DMS53 treated with DMSO at 0.1 percent for 48 hours (cell line): ENCODE data around the gene SETDB2.
A peak's percentile ranks its signal among the peaks of the same experiment; 100 is the strongest.

Experiments used
- DNase-seq: peaks from one replicate; lab custom pipeline; 2025; ENCODE audit not compliant: unreplicated experiment; lab: John Stamatoyannopoulos, UW

The SETDB2 gene, protein sequence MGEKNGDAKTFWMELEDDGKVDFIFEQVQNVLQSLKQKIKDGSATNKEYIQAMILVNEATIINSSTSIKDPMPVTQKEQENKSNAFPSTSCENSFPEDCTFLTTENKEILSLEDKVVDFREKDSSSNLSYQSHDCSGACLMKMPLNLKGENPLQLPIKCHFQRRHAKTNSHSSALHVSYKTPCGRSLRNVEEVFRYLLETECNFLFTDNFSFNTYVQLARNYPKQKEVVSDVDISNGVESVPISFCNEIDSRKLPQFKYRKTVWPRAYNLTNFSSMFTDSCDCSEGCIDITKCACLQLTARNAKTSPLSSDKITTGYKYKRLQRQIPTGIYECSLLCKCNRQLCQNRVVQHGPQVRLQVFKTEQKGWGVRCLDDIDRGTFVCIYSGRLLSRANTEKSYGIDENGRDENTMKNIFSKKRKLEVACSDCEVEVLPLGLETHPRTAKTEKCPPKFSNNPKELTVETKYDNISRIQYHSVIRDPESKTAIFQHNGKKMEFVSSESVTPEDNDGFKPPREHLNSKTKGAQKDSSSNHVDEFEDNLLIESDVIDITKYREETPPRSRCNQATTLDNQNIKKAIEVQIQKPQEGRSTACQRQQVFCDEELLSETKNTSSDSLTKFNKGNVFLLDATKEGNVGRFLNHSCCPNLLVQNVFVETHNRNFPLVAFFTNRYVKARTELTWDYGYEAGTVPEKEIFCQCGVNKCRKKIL

DNA sequence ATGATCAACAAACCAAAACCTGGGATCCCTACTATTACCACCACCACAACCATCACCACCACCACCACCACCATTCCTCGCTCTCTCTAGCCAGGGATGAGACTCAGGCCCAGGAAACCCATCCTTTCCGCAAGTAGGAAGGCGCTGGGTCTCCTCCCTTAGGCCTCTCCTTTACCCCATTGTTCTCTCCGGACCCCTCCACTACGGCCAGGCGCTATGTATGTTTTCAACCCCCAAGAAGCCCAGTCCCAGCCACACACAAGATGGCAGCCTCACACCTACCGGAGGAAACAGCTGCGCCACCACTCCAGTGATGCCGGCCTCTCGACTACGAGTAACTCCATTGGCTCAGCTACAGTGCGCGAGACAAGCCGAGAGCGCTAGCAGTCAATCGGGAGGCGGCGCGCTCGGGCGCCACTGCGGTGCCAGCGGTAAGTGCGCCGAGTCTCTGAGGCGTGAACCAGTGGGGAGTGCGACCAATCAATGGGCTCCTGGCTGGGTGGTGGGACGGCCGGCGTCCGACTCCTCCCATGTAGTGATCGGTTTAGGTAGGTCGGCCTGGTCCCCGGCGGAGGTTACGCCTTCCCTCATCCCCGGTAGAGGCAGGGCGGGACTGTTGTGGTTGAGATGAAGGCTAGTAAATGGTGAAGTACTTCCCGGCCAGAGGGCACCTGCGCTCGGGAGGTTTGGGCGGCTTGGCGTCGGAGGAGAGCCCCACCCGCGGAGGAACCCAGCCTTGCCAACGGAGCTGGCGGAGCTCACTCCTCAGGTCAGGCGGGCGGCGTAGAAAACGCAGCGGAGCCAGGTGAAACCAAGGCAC is at the start of gene SETDB2, which contains the start of gene CAB39L:
Gene SETDB2, plus strand, starts transcription at position 571 of the 820 bp plus-strand sequence. CDS start 7,620 bp downstream, outside the sequence.
Gene CAB39L, minus strand, starts transcription at position 361 of the 820 bp plus-strand sequence. CDS start 61,154 bp downstream, outside the sequence.
- peak; percentile 93 for DNase-seq

GRCh38 chr13:49395451-49395865 is 48.6 kb upstream of the SETDB2 start:
- no peak for DNase-seq

DNA sequence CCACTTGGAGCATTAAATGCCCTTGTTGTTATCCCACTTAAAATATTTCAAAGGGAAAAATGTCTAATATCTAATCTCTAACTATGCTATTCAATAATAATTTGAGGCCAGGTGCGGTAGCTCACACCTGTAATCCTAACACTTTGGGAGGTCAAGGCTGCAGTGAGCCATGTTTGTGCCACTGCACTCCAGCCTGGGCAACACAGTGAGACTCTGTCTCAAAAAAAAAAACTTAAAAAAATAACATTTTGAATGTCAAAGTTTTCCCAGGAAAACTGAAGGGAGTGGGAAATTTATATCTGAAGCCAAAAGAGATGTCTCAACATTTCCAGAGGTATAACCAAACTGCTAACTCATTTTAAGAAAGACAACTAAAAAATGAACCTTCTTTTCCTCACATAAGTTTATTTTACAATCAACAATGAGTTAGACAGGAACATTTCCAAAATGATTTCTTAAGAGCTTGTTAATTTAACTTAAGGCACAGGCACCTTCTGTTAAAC is 48.1 kb upstream of the SETDB2 start:
- no peak for DNase-seq

- peak; percentile 39 for DNase-seq
Measured at GRCh38 chr13:49399801-49400472, 44.1 kb upstream of the SETDB2 start.

- DNase-seq: peak; percentile 26
Measured at GRCh38 chr13:49400755-49401659, 43.1 kb upstream of the SETDB2 start.

GRCh38 chr13:49403996-49404702 is 39.9 kb upstream of the SETDB2 start:
- no peak for DNase-seq

DNA sequence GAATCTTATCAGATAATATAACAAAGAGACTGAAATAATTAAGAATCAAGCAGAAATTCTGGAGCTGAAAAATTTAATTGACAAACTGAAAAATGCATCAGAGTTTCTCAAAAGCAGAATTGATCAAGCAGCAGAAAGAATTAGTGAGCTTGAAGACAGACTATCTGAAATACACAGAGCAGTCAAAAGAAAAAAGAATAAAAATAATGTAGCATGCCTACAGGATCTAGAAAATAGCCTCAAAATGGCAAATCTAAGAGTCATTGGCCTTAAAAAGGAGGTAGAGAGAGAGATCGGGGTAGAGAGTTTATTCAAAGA is 39.4 kb upstream of the SETDB2 start:
- DNase-seq: no peak

DNA sequence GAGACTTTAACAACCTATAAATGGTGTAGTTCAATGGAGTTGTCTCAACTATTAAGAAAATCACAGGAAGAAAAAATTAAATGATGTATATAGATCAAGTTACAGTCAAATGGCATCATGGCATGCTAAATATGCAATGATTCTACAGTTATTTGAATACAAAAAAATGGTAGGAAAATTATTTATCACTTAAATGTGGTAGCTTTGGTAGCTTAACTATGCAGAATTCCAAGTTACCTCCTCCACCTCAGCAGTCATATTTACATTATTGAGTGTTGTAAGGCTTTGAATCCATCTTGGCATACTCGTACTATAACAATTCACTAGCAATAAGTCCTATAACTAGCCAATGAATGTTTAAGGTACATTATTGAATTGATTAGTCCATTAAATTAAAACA is 37.0 kb upstream of the SETDB2 start:
- no peak for DNase-seq

- DNase-seq: no peak
Measured at GRCh38 chr13:49407936-49408335, 36.1 kb upstream of the SETDB2 start.

DNA sequence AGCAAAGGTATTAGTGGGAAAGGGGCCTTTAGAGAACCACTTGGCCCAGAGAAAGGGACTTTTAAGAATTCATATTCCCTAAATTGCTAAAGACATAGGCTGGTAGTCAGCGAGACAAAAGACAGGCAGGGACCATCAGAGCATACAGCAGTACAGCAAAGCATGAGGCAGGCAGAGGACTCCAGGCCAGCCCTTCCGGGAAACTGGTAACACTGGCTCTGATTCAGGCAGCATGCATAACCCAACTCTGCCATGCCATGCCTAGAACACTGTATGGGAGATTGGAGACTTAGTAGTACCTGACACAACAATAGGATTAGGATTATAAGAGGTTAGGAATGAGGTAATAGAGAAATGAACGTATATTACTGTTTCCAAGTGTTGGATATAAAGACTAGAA is 35.1 kb upstream of the SETDB2 start:
- peak; percentile 9 for DNase-seq

DNA sequence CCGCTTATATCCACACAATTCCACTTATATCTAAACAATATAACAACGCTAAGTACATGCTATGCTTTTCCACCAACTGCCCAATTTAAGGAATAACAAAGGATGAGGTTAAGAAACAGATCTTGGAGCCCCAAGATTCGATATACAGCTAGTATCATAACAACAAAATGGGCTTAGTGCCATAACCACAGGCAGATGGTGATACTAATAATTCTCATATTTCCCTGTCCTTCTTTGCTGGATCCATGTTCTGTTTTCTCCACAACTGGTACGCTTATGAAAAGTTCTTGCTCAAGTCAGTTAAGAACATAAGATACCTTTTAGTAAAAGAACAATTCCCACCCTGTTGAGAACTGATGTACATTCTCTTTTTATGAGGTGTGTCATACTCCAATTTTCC is 34.1 kb upstream of the SETDB2 start:
- no peak for DNase-seq

DNA sequence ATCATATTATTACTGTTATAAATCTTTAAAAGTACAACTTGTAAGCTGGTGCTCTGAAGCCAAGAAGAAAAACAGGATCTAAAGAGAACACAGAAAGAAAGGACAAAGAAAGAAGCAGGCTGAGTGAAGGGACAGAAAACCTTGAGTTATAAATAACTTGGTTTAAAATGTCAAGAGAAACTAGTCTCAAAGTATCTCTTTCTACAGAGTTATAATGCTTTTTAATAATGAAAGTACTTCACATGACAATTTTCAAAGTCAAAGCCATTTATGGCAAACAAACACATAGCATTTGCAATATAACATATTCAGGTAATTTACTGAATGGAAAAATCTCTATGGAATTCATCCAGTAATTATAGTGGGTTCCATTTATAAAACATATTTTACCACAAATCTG is 33.6 kb upstream of the SETDB2 start:
- no peak for DNase-seq

- DNase-seq: no peak
Measured at GRCh38 chr13:49411353-49411752, 32.7 kb upstream of the SETDB2 start.

DNA sequence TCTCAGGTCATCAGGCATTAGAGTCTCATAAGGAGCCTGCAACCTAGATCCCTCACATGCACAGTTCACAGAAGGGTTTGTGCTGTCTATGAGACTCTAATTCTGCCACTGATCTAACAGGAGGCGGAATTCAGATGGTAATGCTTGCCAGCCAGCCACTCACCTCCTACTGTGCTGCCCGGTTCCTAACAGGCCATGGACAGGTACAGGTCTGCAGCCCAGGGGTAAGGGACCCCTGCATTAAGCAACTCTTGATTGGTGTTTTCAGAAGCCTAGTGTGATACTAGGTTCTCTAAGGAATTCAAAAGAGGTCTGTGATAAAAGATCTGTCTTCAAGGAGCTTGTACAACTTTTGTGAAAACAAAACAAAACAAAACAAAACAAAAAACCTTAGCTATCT is 31.3 kb upstream of the SETDB2 start:
- DNase-seq: no peak

- no peak for DNase-seq
Measured at GRCh38 chr13:49417161-49417560, 26.9 kb upstream of the SETDB2 start.

DNA sequence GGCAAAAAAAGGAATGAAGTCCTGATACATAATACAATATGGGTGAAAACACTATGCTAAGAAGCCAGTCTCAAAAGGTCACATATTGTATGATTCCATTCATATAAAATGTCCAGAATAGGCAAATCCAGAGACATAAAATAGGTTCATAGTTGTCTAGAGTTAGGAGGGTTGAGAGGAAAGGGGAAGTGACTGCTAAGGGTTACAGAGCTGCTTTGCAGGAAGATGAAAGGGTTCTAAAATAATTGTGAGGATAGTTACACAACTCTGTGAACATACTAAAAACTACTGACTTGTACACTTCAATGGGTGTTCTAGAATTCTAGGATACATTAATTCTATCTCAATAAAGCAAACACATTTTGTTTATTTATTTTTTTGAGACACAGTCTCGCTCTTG is 25.9 kb upstream of the SETDB2 start:
- DNase-seq: no peak

- DNase-seq: no peak
Measured at GRCh38 chr13:49419276-49419675, 24.8 kb upstream of the SETDB2 start.

DNA sequence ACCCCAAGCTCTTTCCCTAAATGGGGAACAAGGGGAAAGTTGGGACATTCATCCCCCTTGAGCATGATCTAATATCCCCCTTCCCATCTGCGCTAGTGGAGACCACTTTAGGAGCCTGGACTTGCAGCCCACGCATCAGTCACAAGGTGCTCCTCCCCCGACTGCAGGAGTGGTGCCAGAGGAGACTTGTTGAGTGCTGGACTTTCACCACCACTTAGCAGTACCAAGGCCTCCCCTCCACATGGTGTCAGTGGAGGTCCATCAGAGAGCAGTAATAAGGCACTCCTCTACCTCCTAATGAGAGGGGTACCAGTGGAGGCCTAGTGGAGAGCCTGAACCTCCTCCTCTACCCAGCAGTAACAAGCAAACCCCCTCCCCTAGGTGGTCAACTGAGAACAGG is 22.7 kb upstream of the SETDB2 start:
- DNase-seq: no peak

- no peak for DNase-seq
Measured at GRCh38 chr13:49424011-49424560, 20.0 kb upstream of the SETDB2 start.
